Muscle layer of colon (tissue), 2 donors: ENCODE data around the gene TRPM2.

Experiments
- H3K27ac ChIP-seq: one replicate; pipeline ENCODE4 v1.7.0; 2013; ENCODE audit warnings: low read depth, mild to moderate bottlenecking, low read length, moderate library complexity
- H3K27me3 ChIP-seq, 2 donors: one replicate each; pipeline ENCODE4 v1.7.0; 2013; ENCODE audit warnings: low read length in 2 of 2, mild to moderate bottlenecking in 2 of 2; ENCODE audit not compliant: insufficient read depth in 2 of 2, control insufficient read depth in 1 of 2
- H3K36me3 ChIP-seq: one replicate; pipeline ENCODE4 v1.7.0; 2013; ENCODE audit warnings: mild to moderate bottlenecking, low read length; ENCODE audit not compliant: insufficient read depth
- H3K4me1 ChIP-seq: one replicate; pipeline ENCODE4 v1.7.0; 2013; ENCODE audit warnings: mild to moderate bottlenecking, low read length; ENCODE audit not compliant: insufficient read depth
- H3K4me3 ChIP-seq, 2 donors: one replicate each; pipeline ENCODE4 v1.7.0; 2013; ENCODE audit warnings: low read length in 2 of 2, low read depth in 1 of 2, mild to moderate bottlenecking in 1 of 2, moderate library complexity in 1 of 2
- H3K9ac ChIP-seq: one replicate; pipeline ENCODE4 v1.7.0; 2013; ENCODE audit warnings: low read length
- H3K9me3 ChIP-seq: one replicate; pipeline ENCODE4 v1.7.0; 2013; ENCODE audit warnings: mild to moderate bottlenecking, low read length
- donor health status: abdominal sarcoma.
- donor health status: Adenocarcinoma of cecum.

TRPM2 gene

DNA sequence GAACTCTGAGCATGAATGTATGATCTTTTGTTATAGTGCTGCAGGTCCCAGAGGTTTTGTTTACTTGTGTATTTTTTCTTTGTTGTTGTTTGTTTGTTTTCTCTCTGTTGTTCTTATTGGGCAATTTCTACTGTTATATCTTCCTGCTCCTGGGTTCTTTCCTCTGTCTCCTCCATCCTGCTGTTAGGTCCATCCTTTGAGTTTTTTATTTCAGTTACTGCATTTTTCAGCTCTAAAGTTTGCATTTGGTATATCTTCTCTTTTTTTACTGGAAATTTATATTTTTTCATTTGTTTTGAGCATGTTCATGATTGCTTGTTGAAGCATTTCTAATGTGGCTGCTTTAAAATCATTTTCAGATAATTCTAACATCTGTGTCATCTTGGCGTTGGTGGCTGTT lies 9.9 kb downstream of the TRPM2 start:
- no peaks in the 10 kb centered on the region for H3K9me3 ChIP-seq
- H3K27me3 ChIP-seq, result no peaks in the 10 kb centered on the region
- H3K36me3 ChIP-seq, result no peaks in the 10 kb centered on the region
- H3K9ac ChIP-seq, result no peak overlapping the region
- H3K4me1 ChIP-seq, result no peaks in the 10 kb centered on the region
- H3K4me3 ChIP-seq, result no peak overlapping the region
- no peak overlapping the region for H3K27ac ChIP-seq

DNA sequence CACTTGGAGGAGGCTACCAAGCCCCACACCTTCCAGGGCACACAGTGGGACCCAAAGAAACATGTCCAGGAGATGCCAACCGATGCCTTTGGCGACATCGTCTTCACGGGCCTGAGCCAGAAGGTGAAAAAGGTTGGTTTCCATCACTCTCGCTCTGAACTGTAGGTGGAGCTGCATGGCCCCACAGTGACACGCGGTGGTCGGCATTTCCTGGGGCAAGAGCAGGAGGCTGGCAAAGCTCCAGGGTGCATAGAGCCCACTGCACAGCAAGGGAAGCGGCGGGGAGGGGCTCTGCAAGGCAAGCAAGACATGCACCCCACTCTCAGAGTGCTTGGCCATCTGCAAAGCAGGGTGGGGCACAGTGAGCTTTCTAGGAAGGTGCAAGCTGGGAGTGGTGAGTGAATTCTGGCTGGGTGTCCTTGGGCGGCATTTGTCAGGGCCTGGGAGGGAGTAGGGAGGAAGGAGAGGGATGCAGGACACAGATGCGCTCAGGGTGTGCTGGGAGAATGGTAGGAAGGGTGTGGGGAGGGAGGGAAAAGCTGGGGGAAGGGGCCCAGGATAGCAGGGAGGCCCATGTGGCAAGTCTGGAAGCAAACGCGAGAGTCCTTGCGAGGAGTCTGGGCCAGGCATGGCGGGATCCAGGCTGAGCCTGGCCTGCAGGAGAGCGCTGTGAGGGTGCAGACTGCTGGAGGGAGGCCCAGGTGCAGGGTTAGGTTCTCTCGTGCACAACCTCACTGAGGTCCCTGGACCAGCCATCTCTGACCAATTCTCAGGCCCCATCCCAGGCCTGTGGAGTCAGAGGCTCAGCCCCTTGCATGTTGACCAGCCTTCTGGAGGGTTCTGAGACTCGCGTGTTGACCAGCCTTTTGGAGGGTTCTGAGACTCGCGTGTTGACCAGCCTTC lies 11.0 kb downstream of the TRPM2 start:
- Histone ChIP-seq H3K27me3 (peaks cover 0 to 10% of the 10 kb centered on the region in 2 donors), H3K9ac (no peak overlapping the region), H3K36me3 (no peaks in the 10 kb centered on the region), H3K27ac (no peak overlapping the region), H3K9me3 (no peaks in the 10 kb centered on the region), H3K4me1 (no peaks in the 10 kb centered on the region), H3K4me3 (no peak overlapping the region)

DNA sequence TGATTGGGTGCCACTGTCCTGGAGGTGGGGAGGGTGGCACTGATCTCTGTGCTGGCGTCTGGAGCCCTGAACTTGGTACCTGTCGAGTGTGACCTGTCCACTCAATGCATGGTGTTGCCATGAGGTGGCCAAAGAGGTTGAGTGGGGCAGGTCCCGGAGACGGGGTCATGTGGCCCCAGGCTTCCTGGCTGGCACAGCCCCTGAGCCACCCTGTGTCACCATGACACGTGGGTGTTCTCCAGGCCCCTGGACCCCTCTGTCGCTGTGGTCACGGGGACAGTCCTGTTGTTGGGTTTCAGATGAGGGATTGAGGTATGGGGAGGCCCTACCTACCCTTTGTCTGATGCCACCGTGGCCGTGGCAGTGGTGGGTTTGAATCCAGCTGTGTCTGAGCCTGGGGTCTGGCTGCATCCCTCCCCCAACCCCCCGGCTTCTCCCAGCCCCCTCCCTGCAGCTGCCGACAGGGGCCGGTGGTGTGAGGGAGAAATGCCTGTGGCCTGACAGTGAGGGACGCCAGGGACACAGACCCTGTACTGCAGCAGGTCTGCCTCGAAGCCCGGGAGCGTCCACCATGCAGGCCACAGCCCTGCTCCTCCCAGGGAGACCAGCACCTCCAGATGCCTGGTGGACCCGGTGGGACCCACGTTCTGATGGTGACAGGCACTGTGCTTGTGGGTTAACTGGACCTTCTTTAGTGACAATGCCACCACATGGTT lies 12.0 kb downstream of the TRPM2 start:
- no peak overlapping the region for H3K27ac ChIP-seq
- H3K9ac ChIP-seq, result no peak overlapping the region
- H3K36me3 ChIP-seq, result no peaks in the 10 kb centered on the region
- H3K9me3 ChIP-seq, result no peaks in the 10 kb centered on the region
- H3K4me3 ChIP-seq, result no peak overlapping the region
- no peaks in the 10 kb centered on the region for H3K4me1 ChIP-seq
- peaks cover 5 to 17% of the 10 kb centered on the region in 2 donors for H3K27me3 ChIP-seq

DNA sequence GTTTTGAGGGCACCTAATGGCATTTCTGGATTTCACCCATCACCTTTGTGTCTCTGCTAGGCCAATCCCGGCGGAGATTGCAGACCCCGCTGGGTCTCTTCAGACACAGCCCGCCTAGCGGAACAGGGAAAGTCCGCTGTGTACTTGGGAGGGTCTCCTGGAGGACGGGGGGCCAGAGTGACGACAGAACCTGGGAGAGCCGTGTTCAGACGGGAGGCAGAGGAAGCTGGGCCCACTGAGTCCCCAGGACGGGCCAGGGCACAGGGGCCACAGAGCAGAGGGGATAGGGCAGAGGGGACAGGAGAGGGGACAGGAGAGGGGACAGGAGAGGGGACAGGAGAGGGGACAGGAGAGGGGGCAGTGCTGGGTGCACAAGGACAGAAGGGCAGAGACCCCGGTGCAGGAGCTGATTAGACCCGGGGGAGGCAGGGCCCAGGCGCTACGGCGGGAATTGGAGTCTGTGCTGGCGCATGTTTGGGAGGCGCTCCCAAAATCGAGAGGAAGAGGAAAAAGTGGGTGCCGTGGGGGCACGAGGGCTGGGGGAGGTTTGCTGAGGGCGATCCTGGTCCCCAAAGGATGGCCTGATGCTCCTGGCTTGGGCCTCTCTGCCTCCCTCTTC lies 12.7 kb downstream of the TRPM2 start:
- no peak overlapping the region for H3K4me3 ChIP-seq
- no peaks in the 10 kb centered on the region for H3K36me3 ChIP-seq
- H3K4me1 ChIP-seq, result no peaks in the 10 kb centered on the region
- H3K27me3 ChIP-seq, result peaks cover 6 to 19% of the 10 kb centered on the region in 2 donors
- H3K27ac ChIP-seq, result no peak overlapping the region
- no peaks in the 10 kb centered on the region for H3K9me3 ChIP-seq
- no peak overlapping the region for H3K9ac ChIP-seq

DNA sequence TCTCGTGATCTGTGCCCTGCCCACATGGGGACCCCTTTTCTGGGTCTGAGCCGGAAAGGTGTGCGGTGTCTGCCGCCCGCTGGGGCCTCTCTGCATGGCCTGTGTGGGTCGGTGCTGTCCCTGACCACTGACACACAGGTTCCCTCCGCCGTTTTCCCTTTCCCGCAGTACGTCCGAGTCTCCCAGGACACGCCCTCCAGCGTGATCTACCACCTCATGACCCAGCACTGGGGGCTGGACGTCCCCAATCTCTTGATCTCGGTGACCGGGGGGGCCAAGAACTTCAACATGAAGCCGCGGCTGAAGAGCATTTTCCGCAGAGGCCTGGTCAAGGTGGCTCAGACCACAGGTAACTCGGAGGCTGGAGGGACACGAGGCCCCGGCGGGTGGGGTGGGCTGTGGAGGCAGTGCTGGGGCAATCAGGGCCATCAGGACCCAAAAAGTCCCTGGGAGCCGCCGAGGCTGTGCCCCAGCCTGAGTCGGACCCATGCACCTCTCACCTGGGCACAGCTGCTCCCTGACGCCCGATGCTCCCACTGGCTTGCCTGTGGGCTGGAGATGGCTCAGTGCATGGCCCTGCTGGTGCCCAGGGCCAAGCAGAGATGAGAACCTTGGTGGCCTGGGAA lies 13.3 kb downstream of the TRPM2 start:
- H3K27me3 ChIP-seq, result peaks cover 6 to 19% of the 10 kb centered on the region in 2 donors
- no peak overlapping the region for H3K4me3 ChIP-seq
- no peaks in the 10 kb centered on the region for H3K9me3 ChIP-seq
- no peaks in the 10 kb centered on the region for H3K4me1 ChIP-seq
- H3K36me3 ChIP-seq, result no peaks in the 10 kb centered on the region
- no peak overlapping the region for H3K9ac ChIP-seq
- H3K27ac ChIP-seq, result no peak overlapping the region

DNA sequence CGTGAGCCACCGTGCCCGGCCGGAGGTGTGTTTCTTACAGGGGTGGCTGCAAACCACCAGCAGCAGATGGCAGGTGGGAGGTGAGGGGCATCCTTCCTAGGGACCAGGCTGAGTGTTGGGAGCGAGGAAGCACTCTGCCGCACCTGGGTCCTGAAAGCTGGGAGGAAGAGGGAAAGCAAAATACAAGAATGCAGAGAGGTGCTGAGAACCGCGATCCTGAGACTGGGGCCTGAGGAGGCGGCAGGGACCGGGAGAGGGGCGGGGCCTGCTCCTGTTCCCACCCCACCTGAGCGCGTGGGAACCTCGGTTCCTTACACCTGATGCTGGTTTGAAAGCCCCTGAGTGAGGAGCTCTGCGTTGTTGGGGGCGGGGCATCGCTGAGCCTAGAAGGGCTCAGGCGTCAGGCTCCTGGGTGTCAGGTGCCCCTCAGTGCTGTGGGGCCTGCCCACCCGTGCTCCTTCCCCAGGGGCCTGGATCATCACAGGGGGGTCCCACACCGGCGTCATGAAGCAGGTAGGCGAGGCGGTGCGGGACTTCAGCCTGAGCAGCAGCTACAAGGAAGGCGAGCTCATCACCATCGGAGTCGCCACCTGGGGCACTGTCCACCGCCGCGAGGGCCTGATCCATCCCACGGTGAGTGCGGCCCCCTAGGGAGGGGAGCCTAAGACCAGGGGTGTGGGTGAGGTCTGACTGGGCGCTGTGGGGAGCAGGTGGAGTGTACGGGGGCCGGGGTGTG lies 15.5 kb downstream of the TRPM2 start:
- H3K9ac ChIP-seq, result no peak overlapping the region
- no peaks in the 10 kb centered on the region for H3K4me1 ChIP-seq
- no peaks in the 10 kb centered on the region for H3K9me3 ChIP-seq
- peaks cover 6 to 19% of the 10 kb centered on the region in 2 donors for H3K27me3 ChIP-seq
- no peak overlapping the region for H3K4me3 ChIP-seq
- no peaks in the 10 kb centered on the region for H3K36me3 ChIP-seq
- no peak overlapping the region for H3K27ac ChIP-seq

DNA sequence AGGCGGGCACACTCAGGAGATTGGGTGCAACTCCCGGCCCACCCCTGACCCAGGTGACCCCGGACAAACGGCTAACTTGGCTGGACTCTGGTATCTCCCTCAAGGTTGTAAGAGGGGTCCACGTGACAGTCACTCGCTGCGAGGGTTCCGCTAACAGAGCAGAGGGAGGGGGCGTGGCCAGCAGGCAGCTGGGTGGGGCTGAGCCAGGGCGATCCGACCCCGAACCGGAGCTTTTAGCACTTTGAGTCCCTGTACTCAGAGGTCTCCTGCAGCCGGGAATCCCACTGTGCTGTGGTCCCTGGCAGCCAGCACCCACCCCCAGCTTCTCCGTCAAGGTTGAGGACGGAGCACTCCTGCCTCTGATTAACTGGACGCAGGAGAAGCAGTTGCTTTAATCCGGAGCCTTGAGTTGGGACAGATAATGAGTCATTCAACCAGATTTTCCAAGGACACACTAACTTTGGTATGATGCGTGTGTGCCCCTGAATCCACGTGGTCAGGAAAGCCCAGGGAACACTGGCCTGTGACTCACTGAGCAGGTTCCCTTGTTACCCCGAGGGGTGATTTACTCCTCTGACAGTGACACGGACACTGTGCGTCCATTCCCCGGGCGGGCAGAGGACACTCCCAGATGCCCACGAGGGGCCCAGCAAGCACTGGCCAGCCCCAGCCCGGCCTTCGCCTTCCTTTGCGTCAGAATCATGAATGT lies 16.8 kb downstream of the TRPM2 start:
- H3K4me3 ChIP-seq, result no peak overlapping the region
- peaks cover 6 to 19% of the 10 kb centered on the region in 2 donors for H3K27me3 ChIP-seq
- no peak overlapping the region for H3K9ac ChIP-seq
- H3K27ac ChIP-seq, result no peak overlapping the region
- no peaks in the 10 kb centered on the region for H3K36me3 ChIP-seq
- no peaks in the 10 kb centered on the region for H3K4me1 ChIP-seq
- no peaks in the 10 kb centered on the region for H3K9me3 ChIP-seq

DNA sequence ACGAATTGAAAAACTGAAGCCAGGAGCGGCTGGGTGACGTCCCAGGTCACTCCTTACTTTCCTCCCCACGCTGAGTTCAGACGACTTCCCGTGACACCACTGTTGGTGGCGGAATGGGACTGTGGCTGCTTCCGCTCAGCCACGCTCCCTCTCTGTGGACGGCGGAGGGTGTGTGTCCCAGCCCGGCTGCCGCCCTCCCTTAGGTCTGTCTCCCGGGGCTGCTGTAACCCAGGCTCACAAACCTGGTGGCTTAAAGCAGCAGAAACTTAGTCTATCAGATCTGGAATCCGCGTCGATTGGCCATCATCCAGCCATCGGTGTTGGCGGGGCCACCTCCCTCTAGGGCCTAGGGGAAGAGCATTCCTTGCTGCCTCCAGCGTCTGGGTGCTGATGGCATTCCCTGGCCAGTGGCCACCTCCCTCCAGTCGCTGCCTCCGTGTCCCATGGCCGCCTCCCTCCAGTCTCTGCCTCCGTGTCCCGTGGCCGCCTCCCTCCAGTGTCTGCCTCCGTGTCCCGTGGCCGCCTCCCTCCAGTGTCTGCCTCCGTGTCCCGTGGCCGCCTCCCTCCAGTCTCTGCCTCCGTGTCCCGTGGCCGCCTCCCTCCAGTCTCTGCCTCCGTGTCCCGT lies 17.5 kb downstream of the TRPM2 start:
- Histone ChIP-seq H3K27me3 (peaks cover 6 to 23% of the 10 kb centered on the region in 2 donors), H3K27ac (no peak overlapping the region)

DNA sequence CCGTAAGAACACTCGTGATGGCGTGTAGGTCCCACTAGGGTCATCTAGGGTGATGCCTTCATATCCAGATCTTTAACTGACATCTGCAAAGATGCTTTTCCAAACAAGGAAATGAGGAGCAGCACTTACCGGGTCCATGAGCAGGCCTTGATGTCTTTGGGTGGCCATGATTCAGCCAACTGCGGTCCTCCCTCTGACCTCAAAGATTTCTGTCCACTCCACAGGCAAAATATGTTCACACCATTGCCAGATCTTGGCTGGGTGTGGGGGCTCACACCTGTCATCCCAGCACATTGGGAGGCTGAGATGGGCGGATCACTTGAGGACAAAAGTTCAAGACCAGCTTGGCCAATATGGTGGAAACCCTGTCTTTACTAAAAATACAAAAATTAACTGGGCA lies 18.2 kb downstream of the TRPM2 start:
- Histone ChIP-seq H3K27ac (no peak overlapping the region), H3K36me3 (no peaks in the 10 kb centered on the region), H3K9me3 (no peaks in the 10 kb centered on the region), H3K27me3 (peaks cover 6 to 30% of the 10 kb centered on the region in 2 donors), H3K4me1 (no peaks in the 10 kb centered on the region), H3K4me3 (no peak overlapping the region), H3K9ac (no peak overlapping the region)

More for the DNA sequence above, 17.5 kb downstream of the TRPM2 start:
- no peak overlapping the region for H3K4me3 ChIP-seq
- H3K36me3 ChIP-seq, result no peaks in the 10 kb centered on the region
- H3K9me3 ChIP-seq, result no peaks in the 10 kb centered on the region
- H3K9ac ChIP-seq, result no peak overlapping the region
- H3K4me1 ChIP-seq, result no peaks in the 10 kb centered on the region

DNA sequence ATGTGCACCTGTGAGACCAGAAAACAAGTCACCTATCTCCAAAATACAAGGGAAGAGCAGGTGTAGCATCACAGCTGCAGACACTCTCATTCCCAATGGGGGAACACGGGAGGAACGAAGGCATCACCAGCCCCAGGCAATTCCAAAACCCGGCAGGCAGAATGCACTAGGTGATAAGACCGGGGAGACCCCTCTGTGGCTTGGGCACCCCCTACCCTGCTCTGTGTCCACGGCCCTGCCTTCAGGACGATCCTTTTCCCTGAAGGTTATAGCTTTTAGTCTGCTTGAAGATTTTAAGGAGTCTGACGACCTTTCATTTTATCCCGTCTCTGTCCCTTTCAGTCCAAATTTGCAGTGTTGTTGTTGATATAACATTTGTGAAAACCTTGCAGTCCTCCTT lies 19.2 kb downstream of the TRPM2 start:
- Histone ChIP-seq H3K4me1 (no peaks in the 10 kb centered on the region), H3K27ac (no peak overlapping the region), H3K4me3 (no peak overlapping the region), H3K27me3 (peaks cover 6 to 36% of the 10 kb centered on the region in 2 donors), H3K36me3 (no peaks in the 10 kb centered on the region), H3K9ac (no peak overlapping the region), H3K9me3 (no peaks in the 10 kb centered on the region)
